NCI-H2107 (cell line): ENCODE measurements around the gene ZMYM1.
"Not testable (repeated sequence)": the region's sequence is repeated elsewhere in the genome, so short reads cannot be mapped to it uniquely, and the experiment has no call there.

Experiments used
- DNase-seq: peaks from one replicate; lab custom pipeline; 2025; lab: John Stamatoyannopoulos, UW

ZMYM1 gene

DNA sequence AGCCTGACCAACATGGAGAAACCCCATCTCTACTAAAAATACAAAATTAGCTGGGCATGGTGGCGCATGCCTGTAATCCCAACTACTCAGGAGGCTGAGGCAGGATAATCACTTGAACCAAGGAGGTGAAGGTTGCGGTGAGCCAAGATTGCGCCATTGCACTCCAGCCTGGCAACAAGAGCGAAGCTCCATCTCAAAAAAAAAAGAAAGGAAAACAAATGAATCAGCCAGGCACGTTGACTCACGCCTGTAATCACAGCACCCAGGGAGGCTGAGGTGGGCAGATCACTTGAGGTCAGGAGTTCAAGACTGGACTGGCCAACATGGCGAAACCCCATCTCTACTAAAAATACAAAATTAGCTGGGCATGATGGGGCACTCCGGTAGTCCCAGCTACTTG is 2.8 kb upstream of the ZMYM1 start:
- not testable (repeated sequence) for DNase-seq

DNA sequence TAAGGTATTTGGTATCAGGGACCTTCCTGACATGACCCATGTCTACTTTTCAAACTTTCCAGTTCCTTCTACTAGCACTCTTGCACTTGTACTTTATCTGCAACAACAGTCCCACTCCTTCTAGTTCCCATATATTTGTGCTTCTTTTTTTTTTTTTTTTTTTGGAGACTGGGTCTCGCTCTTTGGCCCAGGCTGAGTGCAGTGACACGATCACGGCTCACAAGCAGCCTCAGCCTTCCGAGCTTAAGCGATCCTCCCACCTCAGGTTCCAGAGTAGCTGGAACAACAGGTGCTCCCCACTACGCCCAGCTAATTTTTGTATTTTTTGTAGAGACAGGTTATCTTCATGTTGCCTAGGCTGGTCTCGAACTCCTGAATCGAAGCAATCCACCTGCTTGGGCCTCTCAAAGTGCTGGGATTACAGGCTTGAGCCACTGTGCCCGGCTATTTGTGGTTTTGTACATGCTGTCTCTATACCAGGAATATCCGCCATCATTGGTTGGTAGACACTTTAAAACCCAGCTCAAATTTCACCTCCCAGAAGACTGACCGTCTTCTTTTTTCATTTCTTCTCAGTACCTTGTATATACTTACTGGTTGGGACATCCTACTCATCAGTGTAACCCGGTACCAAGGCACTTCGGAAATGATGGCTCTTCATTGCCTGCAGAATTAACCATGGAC is 1.1 kb downstream of the ZMYM1 start:
- DNase-seq: no peak

DNA sequence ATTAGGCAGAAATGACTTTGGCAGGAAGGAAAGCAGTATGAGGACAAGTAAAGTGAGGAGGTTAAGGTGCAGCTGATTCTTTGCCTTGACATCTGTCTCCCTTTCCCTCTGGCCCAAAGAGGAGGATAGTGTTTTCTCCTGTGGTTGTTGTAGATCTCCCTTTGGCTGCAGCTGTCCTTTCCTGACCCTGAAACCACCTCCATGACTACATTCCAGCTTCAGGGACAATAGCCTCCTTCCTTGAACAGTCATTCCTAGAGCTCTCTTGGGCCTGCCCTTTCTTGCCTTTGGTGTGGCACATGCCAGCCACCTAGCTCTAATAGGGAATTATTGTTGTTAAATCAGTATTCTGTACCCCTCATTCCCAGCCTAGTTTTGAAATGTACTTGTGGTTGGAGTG is 6.2 kb downstream of the ZMYM1 start:
- DNase-seq: no peak

DNA sequence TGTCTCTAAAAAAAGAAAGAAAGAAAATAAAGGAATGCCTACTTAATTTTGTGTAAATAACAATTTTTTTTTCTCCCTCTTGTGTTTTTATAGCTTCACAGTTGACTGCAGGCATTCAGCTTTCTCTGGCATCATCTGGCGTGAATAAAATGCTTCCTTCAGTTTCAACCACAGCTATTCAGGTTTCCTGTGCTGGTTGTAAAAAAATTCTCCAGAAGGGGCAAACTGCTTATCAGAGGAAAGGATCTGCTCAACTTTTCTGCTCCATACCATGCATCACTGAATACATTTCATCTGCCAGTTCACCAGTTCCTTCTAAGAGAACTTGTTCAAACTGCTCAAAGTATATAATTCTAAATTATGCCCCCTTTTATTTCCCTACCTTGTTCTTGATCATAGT is 18.0 kb downstream of the ZMYM1 start:
- no peak for DNase-seq

DNA sequence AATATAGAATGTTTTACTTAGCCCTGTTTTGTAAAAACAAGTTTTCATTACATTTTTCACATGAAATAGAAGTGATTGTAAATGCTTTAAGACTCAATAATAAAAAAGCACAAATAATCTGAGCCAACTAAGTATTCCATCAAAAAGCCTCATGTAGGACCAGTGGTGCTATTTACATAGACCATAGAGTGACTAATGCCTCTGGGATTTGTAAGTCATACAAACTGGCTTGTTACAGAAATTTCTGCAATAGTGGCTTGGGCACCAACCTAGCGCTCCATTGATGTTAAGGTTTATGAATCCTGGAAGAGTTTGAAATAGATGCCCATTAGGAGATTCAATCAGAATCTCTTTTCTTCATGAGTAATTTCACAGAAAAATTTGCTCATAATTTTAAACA is 31.9 kb downstream of the ZMYM1 start:
- no peak for DNase-seq

DNA sequence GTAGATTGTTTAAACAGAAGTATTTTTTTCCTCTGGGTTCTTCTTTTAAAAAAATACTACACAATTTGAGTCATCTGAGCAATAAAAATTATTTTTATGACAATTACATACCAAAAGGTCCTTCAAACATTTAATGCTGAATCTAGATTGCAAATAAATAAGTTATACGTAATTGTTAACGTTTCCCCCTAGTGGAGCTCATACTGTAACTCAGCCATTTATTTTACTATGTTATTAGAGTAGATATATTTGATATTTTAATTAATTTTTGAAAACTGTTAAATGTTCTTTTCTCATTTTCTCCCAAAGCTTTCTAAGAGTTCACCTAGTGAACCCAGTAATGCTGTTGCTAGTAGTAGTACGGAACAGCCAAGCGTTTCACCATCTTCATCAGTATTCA is 33.5 kb downstream of the ZMYM1 start:
- no peak for DNase-seq

DNA sequence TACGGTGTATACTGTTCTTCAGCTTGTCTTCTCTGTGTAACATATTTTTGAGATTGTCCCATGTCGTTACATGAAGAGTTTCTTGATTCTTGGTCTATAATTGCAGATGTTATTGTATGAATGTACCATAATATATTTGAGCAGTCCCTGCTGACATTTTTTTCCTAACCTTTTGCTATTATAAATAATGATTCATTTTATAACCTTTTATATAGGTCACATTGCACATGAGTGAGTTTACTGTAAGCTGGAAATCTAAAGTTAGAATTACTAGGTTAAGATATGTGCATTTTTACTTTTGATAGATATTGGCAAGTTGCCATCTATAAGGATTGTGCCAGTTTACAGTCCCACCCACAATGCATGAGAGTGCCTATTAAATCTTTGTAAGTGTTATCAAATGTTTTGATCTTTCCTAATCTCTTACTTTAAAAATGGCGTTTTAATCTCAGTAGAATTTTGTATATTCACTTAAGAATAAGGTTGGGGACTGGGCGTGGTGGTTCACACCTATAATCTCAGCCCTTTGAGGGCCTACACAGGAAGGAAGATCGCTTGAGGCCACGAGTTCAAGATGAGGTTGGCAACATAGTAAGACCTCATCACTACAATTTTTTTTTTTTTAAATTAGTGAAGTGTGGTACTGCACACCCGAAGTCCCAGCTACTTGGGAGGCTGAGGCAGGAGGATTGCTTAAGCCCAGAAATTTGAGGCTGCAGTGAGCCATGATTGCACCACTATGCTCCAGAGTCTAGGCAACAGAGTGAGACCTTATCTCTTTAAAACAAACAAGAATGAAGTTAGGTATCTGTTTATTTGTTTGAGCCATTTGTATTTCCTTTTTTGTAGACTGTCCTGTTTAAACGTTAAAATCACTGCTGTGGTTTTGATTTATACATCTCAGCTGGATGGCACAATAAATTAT is 36.5 kb downstream of the ZMYM1 start:
- DNase-seq: no peak

DNA sequence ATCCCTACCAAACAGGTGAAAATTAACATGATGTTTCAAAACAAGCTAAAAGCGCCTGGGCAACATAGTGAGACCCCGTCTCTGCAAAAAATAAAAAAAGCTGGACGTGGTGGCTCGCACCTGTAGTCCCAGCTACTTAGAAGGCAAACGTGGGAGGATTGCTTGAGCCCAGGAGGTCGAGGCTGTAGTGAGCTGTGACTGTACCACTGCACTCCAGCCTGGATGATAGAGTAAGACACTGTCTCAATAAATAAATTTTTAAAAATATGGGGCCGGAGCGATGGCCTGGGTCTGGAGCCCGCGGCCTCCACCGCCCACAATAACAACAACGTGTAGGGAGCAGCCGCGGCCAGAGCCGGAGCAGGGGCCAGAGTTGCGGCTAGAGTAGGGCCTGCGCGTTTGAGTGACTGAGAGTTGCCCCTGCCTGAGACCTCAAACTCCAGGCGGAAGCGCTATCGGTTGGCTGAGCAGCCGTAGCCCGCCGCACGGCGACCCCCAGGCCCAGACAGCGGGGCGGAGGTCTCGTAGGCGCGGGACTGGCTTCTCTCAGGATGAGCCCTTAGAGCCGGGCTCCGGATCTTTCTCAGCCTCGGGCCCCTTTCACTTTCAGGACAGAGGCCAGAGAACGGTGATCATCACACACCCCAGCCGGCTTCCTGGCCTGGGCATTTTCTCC is 41.4 kb downstream of the ZMYM1 start:
- no peak for DNase-seq

DNA sequence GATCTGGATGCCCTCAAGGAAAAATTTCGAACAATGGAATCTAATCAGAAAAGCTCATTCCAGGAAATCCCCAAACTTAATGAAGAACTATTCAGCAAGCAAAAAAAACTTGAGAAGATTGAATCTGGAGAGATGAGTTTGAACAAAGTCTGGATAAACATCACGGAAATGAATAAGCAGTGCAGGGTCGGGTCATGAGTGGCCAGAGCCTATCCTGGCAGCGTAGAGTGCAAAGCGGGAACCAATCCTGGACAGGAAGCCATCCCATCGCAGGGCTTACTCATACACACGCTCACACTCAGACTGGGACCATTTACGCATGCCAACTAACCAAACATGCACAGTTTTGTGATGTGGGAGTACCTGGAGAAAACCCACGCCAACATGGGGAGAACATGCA is 43.1 kb downstream of the ZMYM1 start:
- DNase-seq: no peak

DNA sequence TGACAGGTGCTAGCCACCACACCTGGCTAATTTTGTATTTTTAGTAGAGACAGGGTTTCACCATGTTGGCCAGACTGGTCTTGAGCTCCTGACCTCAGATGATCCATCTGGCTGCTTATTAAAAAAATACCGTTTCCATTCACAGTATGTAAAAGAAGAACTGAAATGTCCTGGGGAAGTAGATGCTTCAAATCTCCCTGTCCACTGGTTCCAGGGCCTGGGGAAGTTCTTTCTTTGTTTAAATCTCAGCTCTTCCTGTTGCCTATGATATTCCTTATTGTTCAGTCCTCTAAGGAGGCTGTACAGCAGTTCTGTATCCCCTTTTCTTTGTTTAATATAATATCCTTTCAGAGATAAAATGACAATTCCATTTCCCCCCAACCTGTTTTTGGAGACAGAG is 47.4 kb downstream of the ZMYM1 start:
- no peak for DNase-seq

DNA sequence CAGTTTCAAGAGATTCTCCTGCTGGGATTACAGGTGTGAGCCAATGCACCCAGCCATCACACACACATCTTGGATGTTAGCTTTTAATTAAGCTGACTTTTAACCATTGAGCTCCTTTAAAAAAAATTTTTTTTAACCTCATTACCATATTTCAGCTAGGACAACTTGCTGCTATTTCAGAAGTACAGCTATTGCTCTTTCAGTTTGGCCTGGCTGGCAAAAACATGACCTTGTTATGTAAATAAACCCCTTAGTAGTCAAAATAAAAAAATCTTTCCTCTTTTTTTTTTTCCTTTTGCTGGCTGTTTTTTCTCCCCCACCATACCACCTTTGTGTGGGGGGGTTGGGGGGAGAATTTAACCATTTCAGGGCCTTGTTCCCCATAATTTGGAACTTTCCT is 49.9 kb downstream of the ZMYM1 start:
- DNase-seq: no peak

DNA sequence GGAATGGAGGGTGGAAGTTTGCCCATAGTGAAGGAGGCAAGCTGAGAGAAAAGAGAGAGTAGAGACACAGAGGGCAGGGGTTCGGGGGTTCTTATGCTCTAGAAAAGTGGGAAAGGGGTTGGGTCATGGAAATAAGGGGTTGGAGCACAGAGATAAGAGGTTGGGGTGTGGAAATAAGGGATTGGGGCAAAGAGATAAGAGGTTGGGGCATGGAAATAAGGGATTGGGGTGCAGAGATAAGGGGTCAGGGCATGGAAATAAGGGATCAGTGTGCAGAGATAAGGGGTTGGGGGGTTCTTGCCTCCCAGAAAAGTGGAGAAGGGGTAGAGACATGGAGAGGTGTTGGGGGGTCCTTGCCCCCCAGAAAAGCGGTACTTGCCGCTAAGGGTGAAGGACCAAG is 57.6 kb downstream of the ZMYM1 start:
- DNase-seq: no peak

DNA sequence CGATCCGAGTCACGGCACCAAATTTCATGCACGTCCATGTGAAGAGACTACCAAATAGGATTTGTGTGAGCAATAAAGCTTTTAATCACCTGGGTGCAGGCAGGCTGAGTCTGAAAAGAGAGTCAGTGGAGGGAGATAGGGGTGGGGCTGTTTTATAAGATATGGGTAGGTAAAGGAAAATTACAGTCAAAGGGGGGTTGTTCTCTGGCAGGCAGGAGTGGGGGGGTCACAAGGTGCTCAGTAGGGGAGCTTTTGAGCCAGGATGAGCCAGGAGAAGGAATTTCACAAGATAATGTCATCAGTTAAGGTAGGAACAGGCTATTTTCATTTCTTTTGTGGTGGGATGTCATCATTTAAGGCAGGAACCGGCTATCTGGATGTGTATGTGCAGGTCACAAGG is 58.4 kb downstream of the ZMYM1 start:
- not testable (repeated sequence) for DNase-seq

DNA sequence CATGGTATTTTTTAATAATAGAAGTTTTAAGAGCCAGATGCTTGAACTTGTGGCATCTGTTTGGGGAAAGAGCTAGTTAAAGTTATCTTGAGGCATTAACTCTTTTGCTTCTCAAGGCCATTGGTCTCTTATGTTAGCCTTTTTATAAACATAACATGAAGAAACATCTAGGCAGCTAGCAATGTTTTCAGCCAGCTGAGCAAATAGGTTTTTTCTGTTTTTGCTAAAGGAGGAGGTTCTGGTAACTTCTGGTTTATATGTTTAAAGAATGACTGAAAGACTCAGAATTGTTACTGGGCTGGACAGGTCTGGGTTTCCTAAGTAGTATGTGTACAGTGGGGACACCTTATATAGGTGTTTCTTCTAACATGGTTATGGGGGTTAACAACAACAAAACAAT is 63.1 kb downstream of the ZMYM1 start:
- not testable (repeated sequence) for DNase-seq

DNA sequence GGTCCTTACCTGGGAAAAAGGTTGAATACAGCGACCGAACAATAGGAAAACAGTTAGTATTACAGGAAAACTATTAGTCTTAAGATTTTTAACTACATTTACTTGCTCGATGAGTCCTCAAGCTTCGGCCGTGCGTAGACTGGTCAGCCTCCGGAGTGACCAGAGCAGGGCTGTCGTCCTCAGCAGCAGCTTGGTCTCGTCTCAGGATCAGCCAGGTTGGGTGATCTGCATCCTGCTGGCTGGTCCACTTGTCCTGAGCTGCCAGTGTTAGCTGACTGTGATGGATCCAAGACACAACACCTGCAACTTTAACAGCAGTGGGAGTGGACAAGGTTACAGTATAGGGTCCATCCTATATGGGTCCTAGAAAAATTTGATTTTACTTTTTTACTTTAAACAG is 63.5 kb downstream of the ZMYM1 start:
- DNase-seq: not testable (repeated sequence)

DNA sequence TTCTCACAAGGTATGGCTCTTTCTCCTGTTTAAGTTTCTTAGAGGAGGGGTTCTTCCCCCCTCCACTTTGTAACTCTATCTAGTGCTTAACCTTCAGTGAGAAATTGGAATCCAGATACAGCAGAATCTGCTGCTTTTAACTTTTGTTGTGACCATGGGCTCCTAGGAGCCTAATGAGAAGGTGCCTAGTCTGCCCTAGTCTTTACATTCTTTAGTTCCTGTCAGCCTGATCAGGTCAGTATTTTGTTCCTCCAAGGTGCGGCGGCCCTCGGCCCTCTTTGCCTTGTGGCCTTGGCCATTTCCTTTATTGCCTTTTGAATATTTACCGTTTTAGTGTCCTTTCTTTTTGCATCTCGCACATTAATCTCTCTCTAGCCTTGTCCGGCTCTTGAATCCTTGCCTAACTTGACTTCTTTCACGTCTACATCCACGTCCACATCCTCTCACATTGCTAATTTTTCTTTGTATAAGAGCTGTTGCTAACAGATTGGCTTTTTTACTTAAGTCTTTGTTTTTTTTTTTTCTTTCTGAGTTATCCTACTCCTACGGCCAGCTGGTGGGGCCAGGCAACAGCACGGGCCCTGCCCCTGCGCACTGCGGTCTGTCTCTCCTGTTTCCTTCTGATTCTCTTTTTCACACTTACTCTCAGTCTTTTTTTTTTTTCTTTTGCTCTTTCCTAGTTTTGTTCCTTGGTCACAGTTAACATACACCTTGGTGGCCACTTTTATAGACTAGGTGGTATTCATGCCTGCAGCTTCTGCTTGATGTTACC is 64.7 kb downstream of the ZMYM1 start:
- no peak for DNase-seq

DNA sequence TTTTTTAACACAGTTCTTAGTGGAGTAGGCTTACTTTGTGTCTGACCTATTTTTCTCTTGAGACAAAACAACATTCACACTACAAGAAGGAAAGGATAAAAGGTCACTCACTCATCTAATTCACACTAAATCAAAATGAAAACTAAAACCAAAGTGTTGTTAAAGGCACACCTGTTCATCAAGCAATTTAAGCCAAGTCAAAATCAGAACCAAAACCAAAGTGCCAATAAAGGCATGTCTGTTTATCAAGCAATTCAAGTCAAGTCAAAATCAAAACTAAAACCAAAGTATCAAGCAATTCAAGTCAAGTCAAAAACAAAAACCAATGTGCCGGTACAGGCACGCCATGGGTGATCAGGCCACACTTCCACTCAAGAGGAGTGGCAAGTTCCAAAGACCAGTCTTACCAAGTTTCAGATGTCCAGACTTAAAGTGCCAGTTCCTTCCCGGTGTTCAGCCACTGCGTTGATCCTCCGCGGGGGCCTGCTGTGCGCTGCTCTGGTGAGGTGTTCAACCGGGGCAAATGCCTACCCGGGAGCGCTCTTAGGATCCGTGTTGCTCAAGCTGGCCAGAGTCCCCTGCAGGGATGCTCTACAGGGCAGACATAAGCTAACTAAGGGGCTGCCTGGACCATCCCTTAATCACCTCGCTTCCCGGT is 66.8 kb downstream of the ZMYM1 start:
- not testable (repeated sequence) for DNase-seq

DNA sequence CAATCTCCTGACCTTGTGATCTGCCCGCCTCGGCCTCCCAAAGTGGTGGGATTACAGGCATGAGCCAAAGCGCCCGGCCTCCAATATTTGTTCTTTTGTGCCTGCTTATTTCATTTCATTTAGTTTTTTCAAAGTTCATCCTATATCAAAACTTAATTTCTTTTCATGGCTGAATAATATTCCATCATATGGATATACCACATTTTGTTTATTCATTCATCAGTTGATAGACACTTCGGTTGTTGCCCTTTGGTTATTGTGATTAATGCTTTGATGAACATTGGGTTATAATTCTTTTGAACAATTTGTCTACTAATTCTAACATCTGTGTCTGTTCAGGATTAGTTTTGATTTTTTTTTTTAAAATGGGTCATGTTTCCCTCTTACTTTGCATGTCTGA is 72.0 kb downstream of the ZMYM1 start:
- DNase-seq: no peak

DNA sequence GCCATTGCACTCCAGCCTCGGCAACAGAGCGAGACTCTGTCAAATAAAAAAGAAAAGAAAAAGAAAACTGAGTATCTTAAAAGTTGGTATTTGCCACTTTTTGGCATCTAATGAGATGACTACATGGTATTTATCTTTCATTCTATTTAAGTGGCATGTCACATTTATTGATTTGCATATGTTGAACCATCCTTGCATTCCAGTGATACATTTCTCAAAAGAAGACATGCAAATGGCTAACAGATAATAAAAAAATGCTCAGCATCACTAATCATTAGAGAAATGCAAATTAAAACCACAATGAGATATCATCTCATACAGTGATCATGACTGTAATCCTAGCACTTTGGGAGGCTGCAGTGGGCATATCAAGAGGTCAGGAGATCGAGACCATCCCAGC is 85.7 kb downstream of the ZMYM1 start:
- no peak for DNase-seq
